IPS-15b (cell line): ENCODE measurements around the gene RGR.

Source experiments
- H3K27me3 ChIP-seq: one replicate; pipeline ENCODE4 v1.6.1; 2013; ENCODE audit warnings: low read length; ENCODE audit not compliant: control insufficient read depth, insufficient read depth
- H3K36me3 ChIP-seq: one replicate; pipeline ENCODE4 v1.6.1; 2013; ENCODE audit warnings: low read length; ENCODE audit not compliant: control insufficient read depth, insufficient read depth
- H3K4me1 ChIP-seq: one replicate; pipeline ENCODE4 v1.6.1; 2013; ENCODE audit warnings: mild to moderate bottlenecking, low read length; ENCODE audit not compliant: control insufficient read depth, insufficient read depth
- H3K4me3 ChIP-seq: one replicate; pipeline ENCODE4 v1.5.1; 2013; ENCODE audit warnings: low read depth, low read length
- H3K9ac ChIP-seq: one replicate; pipeline ENCODE4 v1.6.1; 2013; ENCODE audit warnings: low read depth, mild to moderate bottlenecking, low read length
- H3K9me3 ChIP-seq: one replicate; pipeline ENCODE4 v1.6.1; 2013; ENCODE audit warnings: mild to moderate bottlenecking, low read length; ENCODE audit not compliant: control insufficient read depth, insufficient read depth

Gene RGR

GRCh38 chr10:84308021-84308420 is 63.2 kb downstream of the RGR start:
- Histone ChIP-seq H3K27me3 (no peaks in the 10 kb centered on the region), H3K9ac (no peak overlapping the region), H3K9me3 (no peaks in the 10 kb centered on the region), H3K36me3 (no peaks in the 10 kb centered on the region), H3K4me3 (no peak overlapping the region), H3K4me1 (no peaks in the 10 kb centered on the region)

GRCh38 chr10:84308481-84309304 is 63.8 kb downstream of the RGR start:
- Histone ChIP-seq H3K9me3 (no peaks in the 10 kb centered on the region), H3K4me1 (no peaks in the 10 kb centered on the region), H3K4me3 (no peak overlapping the region), H3K9ac (no peak overlapping the region), H3K27me3 (no peaks in the 10 kb centered on the region), H3K36me3 (no peaks in the 10 kb centered on the region)
